Keratinocyte (primary cell): ENCODE data around the gene CDK8. TPM values are rescaled to one million over a fixed set of nuclear protein-coding genes. Genes with fewer than 3 reads are reported as not detected.

Source experiments
- DNase-seq: peaks from one replicate; pipeline ENCODE4 v3.0.0-alpha.2; 2011; ENCODE audit warnings: low read depth, missing footprints, low spot score
- FAIRE-seq: peaks from 2 replicates; lab custom pipeline; 2011; peaks lifted over from hg19 to GRCh38; lab: Jason Lieb, UNC
- H2AFZ ChIP-seq: 2 replicates; pipeline ENCODE4 v1.6.0; 2012; ENCODE audit warnings: low read length, control low read depth, inconsistent platforms; ENCODE audit not compliant: control insufficient read depth
- H3K27ac ChIP-seq: 2 replicates; pipeline ENCODE4 v1.5.1; 2011; ENCODE audit warnings: low read length; ENCODE audit not compliant: control insufficient read depth, insufficient read depth
- H3K27me3 ChIP-seq: 3 replicates; pipeline ENCODE4 v1.6.0; 2011; ENCODE audit warnings: low read length; ENCODE audit not compliant: control insufficient read depth, insufficient read depth; ENCODE audit errors: extremely low read depth
- H3K36me3 ChIP-seq, 2 experiments: 2 replicates in 1 of 2; 3 replicates in 1 of 2; pipeline ENCODE4 v1.5.1; 2011; ENCODE audit warnings: low read length in 2 of 2, mild to moderate bottlenecking in 1 of 2; ENCODE audit not compliant: control insufficient read depth in 2 of 2, insufficient read depth in 2 of 2; ENCODE audit errors: extremely low read depth in 1 of 2
- H3K4me1 ChIP-seq: 3 replicates; pipeline ENCODE4 v1.5.1; 2011; ENCODE audit warnings: low read length; ENCODE audit not compliant: control insufficient read depth, insufficient read depth; ENCODE audit errors: extremely low read depth
- H3K4me2 ChIP-seq: 3 replicates; pipeline ENCODE4 v1.6.0; 2011; ENCODE audit warnings: low read depth, low read length; ENCODE audit not compliant: control insufficient read depth, insufficient read depth; ENCODE audit errors: extremely low read depth
- H3K4me3 ChIP-seq, 3 experiments: fragments of 200-600 bp in 1 of 3; sonication (generic) in 1 of 3; 2 replicates in 2 of 3; 3 replicates in 1 of 3; pipeline ENCODE4 v1.5.1; 2011 to 2016; ENCODE audit warnings: low read length in 3 of 3, mild to moderate bottlenecking in 3 of 3, control low read depth in 2 of 3, inconsistent platforms in 1 of 3, low read depth in 1 of 3, mixed read lengths in 1 of 3, mixed run types in 1 of 3, moderate library complexity in 1 of 3; ENCODE audit not compliant: control insufficient read depth in 2 of 3, insufficient read depth in 2 of 3; ENCODE audit errors: extremely low read depth in 1 of 3
- H3K79me2 ChIP-seq: 2 replicates; pipeline ENCODE4 v1.6.0; 2012; ENCODE audit warnings: low read length; ENCODE audit not compliant: control insufficient read depth, insufficient read depth
- H3K9ac ChIP-seq: 3 replicates; pipeline ENCODE4 v1.6.0; 2011; ENCODE audit warnings: low read length; ENCODE audit not compliant: control insufficient read depth, insufficient read depth; ENCODE audit errors: extremely low read depth
- H3K9me1 ChIP-seq: 3 replicates; pipeline ENCODE4 v1.6.0; 2011; ENCODE audit warnings: low read length; ENCODE audit not compliant: control insufficient read depth, insufficient read depth; ENCODE audit errors: extremely low read depth
- H3K9me3 ChIP-seq: 2 replicates; pipeline ENCODE4 v1.5.1; 2012; ENCODE audit warnings: low read depth, low read length; ENCODE audit not compliant: control insufficient read depth
- H4K20me1 ChIP-seq: 3 replicates; pipeline ENCODE4 v1.6.0; 2011; ENCODE audit warnings: low read length; ENCODE audit not compliant: control insufficient read depth, insufficient read depth; ENCODE audit errors: extremely low read depth
- CTCF ChIP-seq, 3 experiments: IDR thresholded peaks in 1 of 3; conservative IDR thresholded peaks in 1 of 3; optimal IDR thresholded peaks in 1 of 3; 2 replicates in 2 of 3; 3 replicates in 1 of 3; pipeline versions ENCODE3 to v1.5.1; 2011; ENCODE audit warnings: low read length in 3 of 3, mild to moderate bottlenecking in 3 of 3, moderate library complexity in 2 of 3, control low read depth in 1 of 3, inconsistent platforms in 1 of 3; ENCODE audit not compliant: insufficient read depth in 2 of 3; ENCODE audit errors: extremely low read depth in 1 of 3
- EZH2 ChIP-seq: IDR thresholded peaks from one replicate; pipeline ENCODE4 v1.6.1; 2012; ENCODE audit warnings: inconsistent platforms, mild to moderate bottlenecking, low read length, moderate library complexity
- dilution Hi-C: fragments of 300-500 bp; cut with MboI; formaldehyde crosslinking; loops from one replicate; pipeline ENCODE4 v1.7.0; 2020; ENCODE audit warnings: low sequenced_read_pairs; ENCODE audit not compliant: extremely low pct_ligation_motif_present
- polyA plus RNA-seq, 5 experiments: library from polyadenylated mRNA; depleted of rRNA in 3 of 5; stranded (reverse) in 3 of 5; stranded (forward) in 1 of 5; unstranded in 1 of 5; fragments of >200 nt; gene quantifications; 1 replicate in 1 of 5; 2 replicates in 3 of 5; 3 replicates in 1 of 5; pipeline versions ENCODE4 v1.2.1 to v1.2.3, GENCODE V29; 2011 to 2012; ENCODE audit warnings: missing spikeins in 2 of 5, low read depth in 1 of 5, low replicate concordance in 1 of 5

CDK8 gene
- polyA plus RNA-seq, 1 donor (not counting 4 experiments of a cell fraction or from before 2014, with no cell fraction given) = 27.5 TPM

GRCh38 chr13:26220575-26220974 lies 33.4 kb upstream of the CDK8 start:
- peak overlapping the region; percentile 89 to 97 (median 94) for H3K4me3 ChIP-seq
- FAIRE-seq (peak; percentile 69), DNase-seq (peak; percentile 38)
- H3K27me3 ChIP-seq = no peaks in the 10 kb centered on the region
- no peaks in the 10 kb centered on the region for H4K20me1 ChIP-seq
- peaks cover 7 to 13% of the 10 kb centered on the region in 2 experiments for H3K36me3 ChIP-seq
- peak overlapping the region; percentile 86 for H3K4me2 ChIP-seq
- peak overlapping the region; percentile 98 for H3K9ac ChIP-seq
- H3K9me3 ChIP-seq = no peaks in the 10 kb centered on the region
- TF ChIP-seq CTCF (optimal IDR thresholded peaks at IDR 0.05 in 1 of 3, IDR thresholded peaks at IDR 0.05 in 1 of 3, conservative IDR thresholded peaks at IDR 0.05 in 1 of 3; ENCODE audit: extremely low read depth in 1 of 3, insufficient read depth in 2 of 3, low read length in 3 of 3) = no peak
- no peak for TF ChIP-seq EZH2
- H3K9me1 ChIP-seq = no peaks in the 10 kb centered on the region
- H3K4me1 ChIP-seq = peaks cover 22% of the 10 kb centered on the region
- no peak overlapping the region for H2AFZ ChIP-seq
- H3K27ac ChIP-seq = peak overlapping the region; percentile 96
- peaks cover 9% of the 10 kb centered on the region for H3K79me2 ChIP-seq
- dilution Hi-C loops = no loop called here

GRCh38 chr13:26221399-26221720 lies 32.6 kb upstream of the CDK8 start:
- no peaks in the 10 kb centered on the region for H4K20me1 ChIP-seq
- DNase-seq = no peak
- peaks cover 9% of the 10 kb centered on the region for H3K79me2 ChIP-seq
- H3K9me1 ChIP-seq = no peaks in the 10 kb centered on the region
- no peaks in the 10 kb centered on the region for H3K27me3 ChIP-seq
- no peaks in the 10 kb centered on the region for H3K9me3 ChIP-seq
- peaks cover 7 to 13% of the 10 kb centered on the region in 2 experiments for H3K36me3 ChIP-seq
- peak overlapping the region; percentile 89 to 97 (median 94) for H3K4me3 ChIP-seq
- peak overlapping the region; percentile 86 for H3K4me2 ChIP-seq
- H3K27ac ChIP-seq = peak overlapping the region; percentile 96
- peaks cover 22% of the 10 kb centered on the region for H3K4me1 ChIP-seq
- H3K9ac ChIP-seq = peak overlapping the region; percentile 98
- H2AFZ ChIP-seq = peak overlapping the region; percentile 76
- FAIRE-seq = no peak
- TF ChIP-seq CTCF (optimal IDR thresholded peaks at IDR 0.05 in 1 of 3, IDR thresholded peaks at IDR 0.05 in 1 of 3, conservative IDR thresholded peaks at IDR 0.05 in 1 of 3; ENCODE audit: extremely low read depth in 1 of 3, insufficient read depth in 2 of 3, low read length in 3 of 3) = no peak
- TF ChIP-seq EZH2 = no peak
- dilution Hi-C loops = no loop called here
